ENCODE measurements around the gene NLGN4Y. TPM values are rescaled to one million over a fixed set of nuclear protein-coding genes. Genes with fewer than 3 reads are reported as not detected.

NLGN4Y gene
- total RNA-seq, 1 experiment from 2014 or later: not detected

- no peaks in the 10 kb centered on the region for H3K4me1 ChIP-seq (ENCODE audit: control insufficient read depth, insufficient read depth, low read length)
- no peaks in the 10 kb centered on the region for H3K36me3 ChIP-seq (ENCODE audit: control insufficient read depth, insufficient read depth, low read length)
- ChIA-PET POLR2A (no interaction called here), CTCF (no interaction called here)
- no peaks in the 10 kb centered on the region for H3K27me3 ChIP-seq (ENCODE audit: control insufficient read depth, insufficient read depth, low read length)
- BruUV-seq (replicated peaks): no TSS peak
- no peaks in the 10 kb centered on the region for H3K9me3 ChIP-seq (ENCODE audit: control insufficient read depth, insufficient read depth, low read depth, low read length)
- in situ Hi-C loops (cut with HindIII; ENCODE audit: low pct_unique_long_range_greater_than_20kb, low sequenced_read_pairs) (no loop called here), intact Hi-C loops (cut with micrococcal nuclease; ENCODE audit: unreplicated experiment) (no loop called here)
- H3K4me3 ChIP-seq (ENCODE audit: low read depth in 2 of 2, low read length in 2 of 2): no peak overlapping the region
- no peak for TF ChIP-seq SIN3A (IDR thresholded peaks at IDR 0.05; ENCODE audit: borderline replicate concordance, insufficient read depth, low read depth, low read length)
- TF ChIP-seq POLR2AphosphoS5 (IDR thresholded peaks at IDR 0.05; ENCODE audit: low read depth, low read length): no peak
- TF ChIP-seq TCF7L2 (IDR thresholded peaks at IDR 0.05; ENCODE audit: low read depth, low read length): no peak
- TF ChIP-seq REST (IDR thresholded peaks at IDR 0.05; ENCODE audit: insufficient read depth in 1 of 2, low read depth in 2 of 2, low read length in 1 of 2): no peak
- no peak for TF ChIP-seq CTCF (IDR thresholded peaks at IDR 0.05)
- H3K27ac ChIP-seq (ENCODE audit: low read length): no peak overlapping the region
- DNase-seq (ENCODE audit: low read depth, low spot score) (no peak), ATAC-seq (no peak)
These were observed 19.7 kb upstream of the NLGN4Y start for GRCh38 chrY:14504592-14504991.

GRCh38 chrY:14522379-14522950 is 1.9 kb upstream of the NLGN4Y start:
- H3K27ac ChIP-seq (ENCODE audit: low read length): no peak overlapping the region
- TF ChIP-seq POLR2AphosphoS5 (IDR thresholded peaks at IDR 0.05; ENCODE audit: low read depth, low read length) (no peak), REST (IDR thresholded peaks at IDR 0.05; ENCODE audit: insufficient read depth in 1 of 2, low read depth in 2 of 2, low read length in 1 of 2) (no peak), TCF7L2 (IDR thresholded peaks at IDR 0.05; ENCODE audit: low read depth, low read length) (no peak), SIN3A (IDR thresholded peaks at IDR 0.05; ENCODE audit: borderline replicate concordance, insufficient read depth, low read depth, low read length) (no peak), CTCF (IDR thresholded peaks at IDR 0.05) (no peak)
- no peak for ATAC-seq
- BruUV-seq (replicated peaks): no TSS peak
- H3K27me3 ChIP-seq (ENCODE audit: control insufficient read depth, insufficient read depth, low read length): no peaks in the 10 kb centered on the region
- H3K9me3 ChIP-seq (ENCODE audit: control insufficient read depth, insufficient read depth, low read depth, low read length): no peaks in the 10 kb centered on the region
- DNase-seq (ENCODE audit: low read depth, low spot score): no peak
- H3K4me3 ChIP-seq (ENCODE audit: low read depth in 2 of 2, low read length in 2 of 2): no peak overlapping the region
- no peaks in the 10 kb centered on the region for H3K36me3 ChIP-seq (ENCODE audit: control insufficient read depth, insufficient read depth, low read length)
- intact Hi-C loops (cut with micrococcal nuclease; ENCODE audit: unreplicated experiment) (no loop called here), in situ Hi-C loops (cut with HindIII; ENCODE audit: low pct_unique_long_range_greater_than_20kb, low sequenced_read_pairs) (no loop called here)
- H3K4me1 ChIP-seq (ENCODE audit: control insufficient read depth, insufficient read depth, low read length): no peaks in the 10 kb centered on the region
- CTCF ChIA-PET: no interaction called here
- POLR2A ChIA-PET: no interaction called here
